Sigmoid colon (tissue), 7 donors: ENCODE measurements around the gene TDG. TPM values are rescaled to one million over a fixed set of nuclear protein-coding genes. Genes with fewer than 3 reads are reported as not detected.
"Not testable (repeated sequence)": the region's sequence is repeated elsewhere in the genome, so short reads cannot be mapped to it uniquely, and the experiment has no call there.

Experiments used
- DNase-seq: peaks from one replicate; pipeline ENCODE4 v3.0.0-alpha.2; 2019
- H3K27ac ChIP-seq, 4 donors: fragments of 200-600 bp; sonication (generic); one replicate each; pipeline ENCODE4 v1.5.1; 2016 to 2019; ENCODE audit warnings: mild to moderate bottlenecking in 1 of 4
- H3K27me3 ChIP-seq, 3 donors: fragments of 200-600 bp; sonication (generic); one replicate each; pipeline ENCODE4 v1.5.1; 2019; ENCODE audit warnings: mild to moderate bottlenecking in 1 of 3
- H3K36me3 ChIP-seq, 4 donors: fragments of 200-600 bp; sonication (generic); one replicate each; pipeline ENCODE4 v1.5.1; 2016 to 2019
- H3K4me1 ChIP-seq, 4 donors: fragments of 200-600 bp; sonication (generic); one replicate each; pipeline ENCODE4 v1.5.1; 2017 to 2019
- H3K4me3 ChIP-seq, 4 donors: fragments of 200-600 bp; sonication (generic); one replicate each; pipeline ENCODE4 v1.5.1; 2017 to 2019; ENCODE audit warnings: mild to moderate bottlenecking in 2 of 4, moderate library complexity in 1 of 4
- H3K9me3 ChIP-seq, 4 donors: fragments of 200-600 bp in 3 of 4; sonication (generic) in 3 of 4; one replicate each; pipeline versions ENCODE4 v1.5.1 to v1.6.1; 2013 to 2019
- EP300 ChIP-seq, 4 donors: sonication (generic); formaldehyde crosslinking; IDR thresholded peaks; one replicate each; pipeline ENCODE4 v1.6.1; 2017; ENCODE audit warnings: antibody characterized with exemption in 4 of 4
- POLR2A ChIP-seq, 2 donors: fragments of 450-650 bp; IDR thresholded peaks; one replicate each; pipeline ENCODE4 v1.6.1; 2016; ENCODE audit warnings: antibody characterized with exemption in 2 of 2, mild to moderate bottlenecking in 2 of 2, moderate library complexity in 2 of 2
- POLR2AphosphoS5 ChIP-seq, 4 donors: sonication (generic); formaldehyde crosslinking; IDR thresholded peaks; one replicate each; pipeline ENCODE4 v1.6.1; 2017; ENCODE audit warnings: antibody characterized with exemption in 4 of 4
- WGBS, 2 donors: extraction: QIAGEN DNeasy Blood & Tissue Kit; methylation state at CpG; one replicate each; pipeline ENCODE4 v1.1.7; 2013; 5-methylcytosine and 5-hydroxymethylcytosine counted together
- intact Hi-C: fragments of 100-400 bp; cut with DNase I; formaldehyde crosslinking; loops from one replicate; pipeline ENCODE4 v1.15.1; 2023
- polyA plus RNA-seq, 3 donors: library from polyadenylated mRNA; stranded (reverse); fragments of 200-250 nt; gene quantifications; one replicate each; pipeline ENCODE4 v1.2.3, GENCODE V29; 2013
- total RNA-seq, 4 donors: library from RNA; depleted of rRNA; stranded (reverse); fragments of >200 nt; gene quantifications; one replicate each; pipeline ENCODE4 v1.1.0, GENCODE V29; 2016
- TF ChIP-seq, protein P1 (sequence below), 4 experiments: fragments of 450-650 bp in 3 of 4; fragments of 200-600 bp in 1 of 4; IDR thresholded peaks; one replicate each; pipeline ENCODE4 v1.5.1; 2016 to 2019; ENCODE audit warnings: antibody characterized with exemption in 4 of 4, mild to moderate bottlenecking in 3 of 4, moderate library complexity in 2 of 4
- donor health status: healthy with polysubstance abuse.
- donor health status: Bipolar disorder and iron deficiency.
- donor health status: healthy.

Gene TDG
- total and polyA plus RNA-seq, 7 donors = 12.0 to 24.1 (median 18.0) TPM

DNA sequence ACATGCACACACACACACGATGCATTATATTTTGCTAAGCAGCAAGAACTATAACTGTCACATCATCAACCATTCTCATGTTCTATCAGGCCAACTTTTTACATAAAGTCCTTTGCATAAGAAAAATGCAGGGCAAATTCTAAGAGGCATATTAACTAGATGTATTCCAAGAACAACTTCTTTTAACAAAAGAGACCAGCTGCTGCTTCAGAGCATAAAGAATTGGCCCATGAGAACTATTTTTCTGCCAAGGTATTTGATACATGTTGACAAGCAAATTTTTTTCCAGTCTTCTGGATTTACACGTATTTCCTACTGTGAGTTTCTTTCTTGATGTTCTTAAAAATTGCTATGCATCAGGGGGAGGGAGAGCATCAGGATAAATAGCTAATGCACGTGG, 57.1 kb downstream of the TDG start:
- H3K4me3 ChIP-seq = no peak overlapping the region
- no peak overlapping the region for H3K27ac ChIP-seq
- H3K4me1 ChIP-seq = no peaks in the 10 kb centered on the region
- H3K9me3 ChIP-seq = no peaks in the 10 kb centered on the region
- H3K36me3 ChIP-seq = no peaks in the 10 kb centered on the region
- no peak for DNase-seq
- whole genome bisulfite sequencing, 2 donors = 63 to 71% methylated on average over 3 of the region's 3 CpGs
- intact Hi-C loops = no loop called here
- no peak for TF ChIP-seq POLR2AphosphoS5 (IDR thresholded peaks at IDR 0.05)
- no peak for TF ChIP-seq POLR2A (IDR thresholded peaks at IDR 0.05)
- TF ChIP-seq, protein P1, sequence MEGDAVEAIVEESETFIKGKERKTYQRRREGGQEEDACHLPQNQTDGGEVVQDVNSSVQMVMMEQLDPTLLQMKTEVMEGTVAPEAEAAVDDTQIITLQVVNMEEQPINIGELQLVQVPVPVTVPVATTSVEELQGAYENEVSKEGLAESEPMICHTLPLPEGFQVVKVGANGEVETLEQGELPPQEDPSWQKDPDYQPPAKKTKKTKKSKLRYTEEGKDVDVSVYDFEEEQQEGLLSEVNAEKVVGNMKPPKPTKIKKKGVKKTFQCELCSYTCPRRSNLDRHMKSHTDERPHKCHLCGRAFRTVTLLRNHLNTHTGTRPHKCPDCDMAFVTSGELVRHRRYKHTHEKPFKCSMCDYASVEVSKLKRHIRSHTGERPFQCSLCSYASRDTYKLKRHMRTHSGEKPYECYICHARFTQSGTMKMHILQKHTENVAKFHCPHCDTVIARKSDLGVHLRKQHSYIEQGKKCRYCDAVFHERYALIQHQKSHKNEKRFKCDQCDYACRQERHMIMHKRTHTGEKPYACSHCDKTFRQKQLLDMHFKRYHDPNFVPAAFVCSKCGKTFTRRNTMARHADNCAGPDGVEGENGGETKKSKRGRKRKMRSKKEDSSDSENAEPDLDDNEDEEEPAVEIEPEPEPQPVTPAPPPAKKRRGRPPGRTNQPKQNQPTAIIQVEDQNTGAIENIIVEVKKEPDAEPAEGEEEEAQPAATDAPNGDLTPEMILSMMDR (IDR thresholded peaks at IDR 0.05) = no peak
- no peak for TF ChIP-seq EP300 (IDR thresholded peaks at IDR 0.05)
- no peaks in the 10 kb centered on the region for H3K27me3 ChIP-seq

DNA sequence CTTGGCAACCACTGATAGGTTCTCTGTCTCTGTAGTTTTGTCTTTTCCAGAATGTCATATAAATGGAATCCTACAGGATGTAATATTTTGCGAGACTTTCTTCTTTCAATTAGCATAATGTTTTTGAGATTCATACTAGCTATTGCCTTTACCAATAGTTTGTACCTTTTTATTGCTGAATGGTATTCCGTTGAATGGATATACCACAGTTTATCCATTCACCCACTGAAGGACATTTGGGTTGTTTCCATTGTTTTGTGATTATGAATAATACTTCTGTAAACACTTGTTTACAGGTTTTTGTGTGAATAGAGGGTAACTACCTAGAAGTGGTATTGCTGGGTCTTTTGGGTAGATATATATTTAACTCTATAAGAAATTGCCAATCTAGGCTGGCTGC, 58.0 kb downstream of the TDG start:
- H3K4me3 ChIP-seq = no peak overlapping the region
- 48 to 69% methylated on average over 2 of the region's 2 CpGs for WGBS, 2 donors
- intact Hi-C loops = no loop called here
- H3K27me3 ChIP-seq = no peaks in the 10 kb centered on the region
- no peak for DNase-seq
- H3K27ac ChIP-seq = no peak overlapping the region
- no peak for TF ChIP-seq EP300 (IDR thresholded peaks at IDR 0.05)
- TF ChIP-seq POLR2AphosphoS5 (IDR thresholded peaks at IDR 0.05) = no peak
- no peak for TF ChIP-seq POLR2A (IDR thresholded peaks at IDR 0.05)
- TF ChIP-seq, protein P1 (IDR thresholded peaks at IDR 0.05) = no peak
- H3K4me1 ChIP-seq = no peaks in the 10 kb centered on the region
- no peaks in the 10 kb centered on the region for H3K9me3 ChIP-seq
- no peaks in the 10 kb centered on the region for H3K36me3 ChIP-seq

DNA sequence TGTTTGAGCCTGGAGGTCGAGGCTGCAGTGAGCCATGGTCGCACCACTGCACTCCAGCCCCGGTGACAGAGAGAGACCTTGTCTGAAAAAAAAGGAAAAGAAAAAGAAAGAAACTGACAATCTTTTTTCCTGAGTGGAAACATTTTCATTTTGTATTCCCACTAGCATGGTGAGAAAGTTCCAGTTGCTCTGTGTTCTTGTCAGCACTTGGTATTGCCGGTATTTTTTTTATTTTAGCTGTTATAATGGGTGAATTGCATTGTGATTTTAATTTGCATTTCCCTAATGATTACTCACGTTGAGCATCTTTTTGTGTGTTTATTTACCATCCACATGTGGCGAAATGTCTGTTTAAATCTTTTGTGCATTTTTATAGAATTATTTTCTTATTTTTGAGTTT, 58.7 kb downstream of the TDG start:
- Histone ChIP-seq H3K36me3 (no peaks in the 10 kb centered on the region), H3K27ac (no peak overlapping the region), H3K4me1 (no peaks in the 10 kb centered on the region), H3K27me3 (no peaks in the 10 kb centered on the region), H3K4me3 (no peak overlapping the region), H3K9me3 (no peaks in the 10 kb centered on the region)
- 91 to 94% methylated on average over 6 of the region's 6 CpGs for WGBS, 2 donors
- intact Hi-C loops = no loop called here
- no peak for DNase-seq
- TF ChIP-seq POLR2A (IDR thresholded peaks at IDR 0.05) (no peak), POLR2AphosphoS5 (IDR thresholded peaks at IDR 0.05) (no peak), EP300 (IDR thresholded peaks at IDR 0.05) (no peak)
- TF ChIP-seq, protein P1 (IDR thresholded peaks at IDR 0.05) = no peak

DNA sequence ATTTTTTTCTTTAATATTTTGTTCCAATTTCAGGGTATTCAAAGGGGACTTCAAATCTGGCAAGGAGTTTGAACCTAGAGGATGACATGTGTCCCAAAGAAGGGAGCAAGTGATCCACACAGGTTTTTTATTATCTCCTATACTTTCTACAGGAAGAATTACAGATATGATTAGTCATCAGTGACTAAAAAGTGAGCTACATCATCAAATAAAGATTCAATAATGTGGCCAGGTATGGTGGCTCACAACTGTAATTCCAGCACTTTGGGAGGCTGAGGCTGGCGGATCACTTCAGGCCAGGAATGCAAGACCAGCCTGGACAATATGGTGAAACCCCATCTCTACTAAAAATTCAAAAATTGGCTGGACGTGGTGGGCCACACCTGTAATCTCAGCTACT, 60.1 kb downstream of the TDG start:
- no peaks in the 10 kb centered on the region for H3K4me1 ChIP-seq
- H3K27me3 ChIP-seq = no peaks in the 10 kb centered on the region
- intact Hi-C loops = no loop called here
- H3K4me3 ChIP-seq = no peak overlapping the region
- TF ChIP-seq POLR2AphosphoS5 (IDR thresholded peaks at IDR 0.05) = no peak
- no peak for TF ChIP-seq EP300 (IDR thresholded peaks at IDR 0.05)
- TF ChIP-seq, protein P1 (IDR thresholded peaks at IDR 0.05) = no peak
- TF ChIP-seq POLR2A (IDR thresholded peaks at IDR 0.05) = no peak
- no peak for DNase-seq
- 92 to 94% methylated on average over 2 of the region's 2 CpGs for WGBS, 2 donors
- no peak overlapping the region for H3K27ac ChIP-seq
- no peaks in the 10 kb centered on the region for H3K9me3 ChIP-seq
- no peaks in the 10 kb centered on the region for H3K36me3 ChIP-seq

DNA sequence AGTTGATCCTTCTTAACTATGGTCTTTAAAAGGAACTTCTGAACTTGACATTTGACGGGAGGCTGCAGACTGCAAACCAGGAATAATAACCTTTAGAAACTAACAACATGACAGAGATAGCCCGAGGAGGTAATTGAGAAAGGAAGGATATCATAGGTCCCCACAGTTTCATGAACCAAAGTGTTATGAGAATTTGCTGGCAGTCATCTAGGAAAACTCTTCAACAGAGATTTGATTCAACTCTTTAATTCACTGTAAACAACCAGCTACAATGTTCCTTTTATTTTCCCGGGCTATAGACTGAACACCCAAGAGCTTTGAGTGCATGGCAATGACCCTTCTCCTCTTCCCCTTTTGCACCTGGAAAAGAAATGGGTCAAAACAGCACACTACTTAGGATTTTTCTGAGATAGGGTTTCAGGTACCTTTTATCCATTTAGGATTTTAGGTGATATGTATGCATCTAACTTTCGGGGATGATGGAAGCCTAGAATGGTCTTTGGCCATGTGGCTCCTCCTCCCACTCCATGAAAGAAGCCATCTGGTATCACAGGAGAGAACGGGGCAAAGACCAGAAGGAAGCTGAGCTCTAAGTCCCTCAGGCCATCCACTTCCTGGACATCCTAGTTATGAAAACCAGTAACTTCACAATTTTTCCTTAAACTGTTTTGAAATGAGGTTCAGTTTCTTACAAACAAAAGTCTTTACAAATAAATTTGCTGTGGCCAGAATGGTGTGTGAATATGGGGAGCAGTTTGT, 61.3 kb downstream of the TDG start:
- TF ChIP-seq EP300 (IDR thresholded peaks at IDR 0.05) = no peak
- TF ChIP-seq POLR2AphosphoS5 (IDR thresholded peaks at IDR 0.05) = no peak
- TF ChIP-seq POLR2A (IDR thresholded peaks at IDR 0.05) = no peak
- TF ChIP-seq, protein P1 (IDR thresholded peaks at IDR 0.05) = no peak
- no peak for DNase-seq
- Histone ChIP-seq H3K36me3 (no peaks in the 10 kb centered on the region), H3K4me1 (no peaks in the 10 kb centered on the region), H3K27me3 (no peaks in the 10 kb centered on the region), H3K27ac (no peak overlapping the region), H3K9me3 (no peaks in the 10 kb centered on the region), H3K4me3 (no peak overlapping the region)
- 56 to 62% methylated on average over 5 of the region's 5 CpGs for WGBS, 2 donors
- intact Hi-C loops = no loop called here

DNA sequence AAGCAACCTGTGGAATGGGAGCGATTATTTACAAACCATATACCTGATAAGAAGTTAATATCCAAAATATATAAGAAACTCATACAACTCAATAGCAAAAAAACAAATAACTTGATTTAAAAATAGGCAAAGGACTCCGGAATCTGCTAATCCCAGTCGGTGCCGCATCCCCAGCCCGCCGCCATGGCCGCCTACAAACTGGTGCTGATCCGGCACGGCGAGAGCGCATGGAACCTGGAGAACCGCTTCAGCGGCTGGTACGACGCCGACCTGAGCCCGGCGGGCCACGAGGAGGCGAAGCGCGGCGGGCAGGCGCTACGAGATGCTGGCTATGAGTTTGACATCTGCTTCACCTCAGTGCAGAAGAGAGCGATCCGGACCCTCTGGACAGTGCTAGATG, 64.9 kb downstream of the TDG start:
- intact Hi-C loops, H3K36me3 ChIP-seq, H3K27me3 ChIP-seq, H3K4me1 ChIP-seq, H3K9me3 ChIP-seq, H3K4me3 ChIP-seq, H3K27ac ChIP-seq, DNase-seq: not testable (repeated sequence)
- 95 to 97% methylated on average over 9 to 11 of the region's 27 CpGs for WGBS, 2 donors

DNA sequence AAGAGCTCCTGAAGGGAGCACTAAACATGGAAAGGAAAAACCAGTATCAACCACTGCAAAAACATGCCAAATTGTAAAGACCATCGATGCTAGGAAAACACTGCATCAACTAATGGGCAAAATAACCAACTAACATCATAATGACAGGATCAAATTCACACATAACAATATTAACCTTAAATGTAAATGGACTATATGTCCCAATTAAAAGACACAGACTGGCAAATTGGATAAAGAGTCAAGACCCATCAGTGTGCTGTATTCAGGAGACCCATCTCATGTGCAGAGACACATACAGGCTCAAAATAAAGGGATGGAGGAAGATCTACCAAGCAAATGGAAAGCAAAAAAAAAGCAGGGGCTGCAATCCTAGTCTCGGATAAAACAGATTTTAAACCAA, 70.5 kb downstream of the TDG start:
- intact Hi-C loops, H3K27ac ChIP-seq, H3K36me3 ChIP-seq, H3K27me3 ChIP-seq, DNase-seq, H3K4me3 ChIP-seq, H3K4me1 ChIP-seq, H3K9me3 ChIP-seq: not testable (repeated sequence)
- WGBS, 2 donors = 83 to 89% methylated on average over 2 of the region's 2 CpGs
